AML-193 (cell line): ENCODE data around the gene INHA.

Experiments
- DNase-seq, 2 experiments: peaks; one replicate each; lab custom pipeline; 2025; lab: John Stamatoyannopoulos, UW

The INHA gene

DNA sequence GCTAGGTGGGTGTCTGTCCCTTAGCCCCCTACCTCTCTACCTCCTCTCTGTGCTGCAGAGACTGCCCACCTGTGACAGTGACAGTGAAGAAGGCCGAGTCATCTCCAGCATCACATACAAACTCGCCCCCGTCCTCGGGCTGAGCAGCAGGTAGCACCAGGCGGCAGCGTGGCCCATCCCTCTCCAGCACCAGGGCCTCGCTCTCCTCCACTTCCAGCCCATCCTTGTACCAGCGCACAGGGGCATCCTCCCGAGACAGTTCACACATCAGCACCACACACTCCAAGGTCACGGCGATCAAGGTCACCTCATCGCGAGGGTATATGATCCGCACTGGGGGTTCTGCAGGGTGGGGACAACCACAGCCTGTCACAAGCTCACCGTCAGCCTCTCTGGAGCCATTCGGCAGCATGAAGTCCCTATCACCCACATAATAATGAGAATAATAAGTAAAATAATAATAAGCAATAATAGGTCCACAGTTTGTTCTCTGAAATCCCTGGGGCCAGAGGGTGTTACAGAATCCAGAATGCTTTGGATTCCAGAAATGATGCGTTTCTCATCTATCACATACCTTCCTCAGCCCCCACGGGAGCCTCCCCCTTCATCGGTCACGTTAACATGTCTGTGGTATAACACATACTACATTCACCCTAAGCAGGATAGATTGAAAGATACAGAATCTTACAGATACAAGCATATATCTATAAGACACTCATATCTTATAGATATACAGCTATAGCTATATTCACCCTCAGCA lies 12.8 kb upstream of the INHA start:
- no peak for DNase-seq

DNA sequence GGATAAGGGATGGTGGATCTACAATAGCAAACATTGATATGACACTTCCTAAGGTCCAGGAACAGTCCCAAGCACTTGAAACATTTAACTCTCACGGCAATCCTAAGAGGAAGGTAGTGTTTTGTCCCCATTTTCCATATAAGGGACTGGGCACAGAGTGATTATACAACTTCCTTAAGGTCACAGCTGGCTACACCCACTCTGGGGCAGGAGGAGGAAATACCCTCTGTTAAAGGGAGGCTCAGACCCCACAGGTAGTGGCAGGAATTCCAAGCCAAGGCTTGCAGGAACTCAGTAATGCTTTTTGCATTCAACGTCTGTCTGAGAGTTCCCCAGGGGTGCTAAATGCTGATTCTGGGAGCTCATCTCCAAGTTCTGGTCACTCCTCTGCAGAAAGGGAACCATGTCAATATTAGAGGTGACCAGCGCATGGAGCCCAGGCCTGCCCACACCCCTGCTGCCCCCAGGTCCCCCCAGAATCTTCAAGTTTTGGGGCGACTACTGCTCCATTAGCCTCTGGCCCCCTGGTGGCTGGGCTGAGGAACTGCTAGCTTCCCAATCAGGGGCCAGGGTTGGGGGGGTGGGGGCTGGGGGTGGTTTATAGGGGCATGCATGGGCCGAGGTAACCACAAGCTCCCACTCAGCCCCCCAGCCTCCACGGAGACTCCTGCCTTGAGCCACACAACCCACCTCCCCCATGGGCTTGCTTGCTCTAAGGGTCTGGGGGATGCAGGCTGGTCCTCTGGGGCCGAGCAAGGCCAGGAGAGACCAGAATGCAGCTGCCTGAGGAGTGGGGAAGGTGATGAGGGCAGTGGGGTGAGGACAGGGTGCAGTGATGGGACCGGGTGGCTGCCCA lies 11.8 kb upstream of the INHA start:
- DNase-seq = no peak

DNA sequence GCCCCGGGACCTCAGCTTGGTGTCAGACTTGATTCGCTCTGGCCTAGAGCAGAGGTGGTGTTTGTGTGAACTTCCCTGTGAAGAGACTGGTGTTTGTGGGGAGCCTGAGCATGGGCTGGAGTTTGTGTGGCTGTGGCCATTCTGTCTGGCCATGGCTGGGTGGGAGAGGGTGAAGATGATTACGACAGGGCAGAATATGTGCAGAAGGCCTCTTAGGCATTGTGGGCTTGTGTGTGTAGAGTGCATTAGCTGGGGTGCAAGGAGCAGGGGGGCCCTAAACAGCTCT lies 11.3 kb upstream of the INHA start:
- DNase-seq = no peak

DNA sequence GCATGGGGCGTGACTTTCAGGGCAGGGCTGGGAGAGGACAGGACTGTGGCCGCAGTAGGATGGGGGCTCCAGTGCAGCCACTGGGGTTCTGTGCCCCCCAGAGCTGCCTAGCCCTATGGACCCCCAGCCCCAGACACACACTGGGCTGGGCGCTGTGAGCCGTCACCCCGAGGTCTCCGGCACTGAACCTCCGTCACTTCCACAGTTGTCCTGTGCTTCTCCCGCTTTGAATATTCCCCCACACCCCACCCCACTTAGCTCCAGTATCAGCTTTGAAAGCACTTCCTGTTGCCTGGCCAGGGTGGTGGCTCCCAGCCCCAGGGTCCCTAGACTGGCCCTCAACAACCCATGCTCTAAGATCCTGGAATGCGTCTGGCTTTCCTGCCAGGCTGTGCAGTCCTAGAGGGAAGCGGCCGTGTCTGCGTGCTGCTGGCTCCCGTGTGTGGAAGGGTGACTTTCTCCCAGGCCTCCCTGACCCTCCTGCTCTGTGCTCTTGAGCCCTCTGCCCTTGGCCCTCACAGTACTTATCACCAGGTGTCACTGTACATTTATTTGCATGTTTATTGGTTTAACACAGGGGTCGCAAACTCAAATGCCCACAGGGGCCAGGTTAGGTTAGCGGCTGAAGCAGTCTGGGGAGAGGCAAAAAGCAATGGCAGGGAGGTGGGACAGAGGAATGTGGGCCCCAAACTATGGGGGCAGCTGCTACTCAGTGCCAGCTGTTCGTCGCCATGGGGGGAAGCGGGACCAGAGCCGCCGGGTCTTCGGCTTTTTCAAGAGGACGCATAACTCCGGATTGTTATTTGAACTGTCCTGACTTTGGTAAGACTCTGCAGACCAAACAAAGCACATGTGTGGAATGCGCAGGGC lies 10.7 kb upstream of the INHA start:
- DNase-seq = no peak

DNA sequence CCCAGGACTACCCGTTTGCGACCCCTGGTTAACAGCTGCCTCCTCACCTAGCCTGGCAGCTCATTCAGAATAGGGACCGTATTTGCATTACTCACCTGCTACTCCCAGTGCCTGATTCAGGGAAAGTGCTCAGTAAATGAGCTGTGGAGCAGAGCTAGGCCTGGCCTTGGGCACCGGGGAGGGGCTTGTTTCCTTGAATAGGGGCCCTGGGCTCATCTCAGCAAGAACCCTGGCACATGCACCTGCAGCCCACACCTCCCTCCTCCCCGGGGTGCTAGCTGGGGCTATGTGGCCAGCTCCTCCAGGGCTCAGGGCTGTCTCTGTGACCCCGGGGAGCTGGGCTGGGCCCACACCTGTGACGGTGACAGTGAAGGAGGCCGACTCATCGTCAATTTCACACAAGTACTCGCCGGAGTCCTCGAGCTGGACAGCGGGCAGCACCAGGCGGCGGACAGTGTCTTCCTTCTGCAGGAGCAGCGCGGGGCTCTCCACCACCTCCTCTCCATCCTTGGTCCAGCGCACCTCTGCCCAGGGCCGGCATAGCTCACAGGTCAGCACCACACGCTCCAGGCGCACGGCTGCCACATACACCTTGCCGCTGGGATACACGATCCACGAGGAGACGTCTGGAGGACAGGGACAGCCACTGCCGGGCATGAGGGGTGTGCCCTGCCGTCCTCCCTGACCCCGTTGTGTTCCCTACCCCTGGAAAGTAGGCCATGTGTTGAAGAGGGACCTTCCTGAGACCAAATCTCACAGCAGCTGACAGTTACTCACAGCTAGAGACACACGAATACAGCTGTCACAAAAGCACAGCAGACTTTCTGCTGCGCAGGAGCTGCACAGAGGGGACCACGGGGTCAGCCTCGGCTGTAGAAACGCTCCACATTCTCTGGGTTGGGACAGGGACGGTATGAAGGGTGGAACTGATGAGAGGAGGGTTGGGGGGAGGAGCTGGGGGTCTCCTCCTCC lies 9.8 kb upstream of the INHA start:
- no peak for DNase-seq

DNA sequence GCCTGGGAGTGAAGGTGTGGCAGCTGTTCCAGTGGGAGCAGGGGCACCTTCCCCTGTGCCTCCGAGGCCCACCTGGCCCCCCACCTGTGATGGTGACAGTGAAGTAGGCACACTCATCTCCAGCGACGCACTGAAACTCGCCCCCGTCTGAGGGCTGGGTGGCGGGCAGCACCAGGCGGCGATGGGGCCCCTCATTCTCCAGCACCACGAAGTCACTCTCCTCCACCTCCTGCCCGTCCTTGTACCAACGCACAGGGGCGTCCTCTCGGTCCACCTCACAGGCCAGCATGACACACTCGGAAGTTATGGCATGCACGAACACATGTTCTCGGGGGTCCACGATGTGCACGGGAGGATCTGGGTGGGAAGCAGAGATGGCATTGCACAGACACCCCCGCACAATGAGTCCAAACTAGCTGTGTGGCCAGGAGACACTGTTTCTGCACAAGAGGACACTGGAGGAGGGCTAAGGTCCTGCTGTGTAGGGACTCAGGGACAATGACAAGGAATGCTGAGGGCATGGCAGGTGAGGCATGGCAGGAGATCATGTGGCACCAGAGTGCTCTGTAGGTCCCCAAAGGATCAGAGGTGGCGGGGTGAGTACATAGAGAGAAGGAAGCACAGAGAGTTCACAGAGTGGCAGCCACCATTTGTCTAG lies 8.7 kb upstream of the INHA start:
- no peak for DNase-seq

DNA sequence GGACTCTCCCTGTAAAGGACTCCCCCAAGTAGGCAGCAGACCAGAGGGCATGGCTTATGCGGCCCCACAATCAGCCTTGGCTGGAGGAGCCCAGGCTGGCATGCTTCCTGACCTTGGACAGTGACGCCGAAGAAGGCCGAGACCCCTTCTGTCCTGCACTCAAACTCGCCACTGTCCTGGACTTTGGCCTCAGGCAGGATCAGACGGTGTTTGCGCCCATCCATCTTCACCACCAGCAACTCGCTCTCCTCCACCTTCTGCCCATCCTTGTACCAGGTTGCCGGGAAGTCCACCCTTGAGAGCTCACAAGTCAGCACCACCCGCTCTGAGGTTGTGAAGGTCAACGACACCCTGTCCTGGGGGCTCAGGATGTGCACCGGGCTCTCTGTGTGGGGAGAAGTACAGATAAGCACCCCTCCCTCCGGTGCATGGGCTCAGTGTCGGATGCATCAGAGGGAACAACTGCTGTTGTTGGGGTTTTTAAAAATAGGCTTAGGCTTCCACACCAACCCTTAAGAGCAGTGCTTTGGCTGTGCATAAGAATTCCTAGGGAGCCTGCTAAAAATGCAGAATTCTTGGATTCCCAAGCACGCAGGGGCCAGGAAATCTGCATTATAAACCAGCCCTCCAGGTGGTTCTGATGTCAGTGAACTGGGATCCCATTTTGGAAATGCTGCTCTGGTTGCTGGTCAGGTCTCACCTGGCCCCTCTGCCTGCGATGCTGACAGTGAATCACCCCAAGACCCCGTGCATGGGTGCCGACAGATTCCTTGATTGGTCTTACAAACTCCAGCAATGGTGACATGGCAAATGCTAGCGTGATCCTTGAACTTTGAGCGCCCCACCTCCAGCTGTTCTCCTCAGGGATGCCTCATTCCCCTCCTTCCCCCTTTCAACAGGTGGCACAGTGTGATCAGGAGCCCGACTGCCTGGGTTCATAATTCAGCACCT lies 6.7 kb upstream of the INHA start:
- no peak for DNase-seq

DNA sequence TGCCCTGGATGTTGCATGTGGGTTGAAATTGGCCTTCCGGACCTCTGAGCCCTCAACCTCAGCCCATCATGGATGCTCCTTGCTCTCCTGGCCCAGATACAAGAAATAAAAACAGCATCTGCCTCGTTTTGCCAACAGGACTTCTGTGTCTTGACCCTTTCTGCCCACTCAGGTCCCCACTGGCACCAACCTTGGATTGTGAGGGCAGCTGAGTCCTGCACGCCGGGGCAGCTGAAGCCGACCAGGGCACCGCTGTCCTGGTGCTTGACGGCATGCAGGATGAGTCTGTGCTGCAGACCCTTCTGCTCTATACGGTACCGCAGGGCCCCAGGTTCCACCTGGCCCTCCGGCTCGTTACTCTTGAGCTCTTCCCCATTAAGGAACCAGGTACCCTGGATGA lies 5.5 kb upstream of the INHA start:
- no peak for DNase-seq

DNA sequence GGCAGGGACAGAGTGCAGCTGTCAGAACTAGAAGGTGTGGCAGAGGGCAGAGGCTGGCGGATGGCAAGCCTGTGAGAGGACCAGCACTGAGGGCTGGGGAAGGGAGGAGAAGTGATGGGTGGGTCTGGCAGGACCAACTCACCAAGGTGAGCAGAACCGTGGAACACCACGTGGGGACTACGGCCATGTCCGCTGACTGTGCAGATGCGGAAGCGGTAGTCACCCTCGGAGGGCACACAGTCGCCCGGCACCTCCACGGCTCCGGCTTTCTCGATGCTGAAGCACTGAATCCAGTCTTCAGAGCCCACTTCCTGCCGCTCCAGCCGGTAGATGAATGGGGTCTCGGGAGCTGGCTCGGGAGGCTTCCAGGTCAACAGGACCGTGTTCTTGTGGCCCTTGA lies 5.0 kb upstream of the INHA start:
- no peak for DNase-seq

DNA sequence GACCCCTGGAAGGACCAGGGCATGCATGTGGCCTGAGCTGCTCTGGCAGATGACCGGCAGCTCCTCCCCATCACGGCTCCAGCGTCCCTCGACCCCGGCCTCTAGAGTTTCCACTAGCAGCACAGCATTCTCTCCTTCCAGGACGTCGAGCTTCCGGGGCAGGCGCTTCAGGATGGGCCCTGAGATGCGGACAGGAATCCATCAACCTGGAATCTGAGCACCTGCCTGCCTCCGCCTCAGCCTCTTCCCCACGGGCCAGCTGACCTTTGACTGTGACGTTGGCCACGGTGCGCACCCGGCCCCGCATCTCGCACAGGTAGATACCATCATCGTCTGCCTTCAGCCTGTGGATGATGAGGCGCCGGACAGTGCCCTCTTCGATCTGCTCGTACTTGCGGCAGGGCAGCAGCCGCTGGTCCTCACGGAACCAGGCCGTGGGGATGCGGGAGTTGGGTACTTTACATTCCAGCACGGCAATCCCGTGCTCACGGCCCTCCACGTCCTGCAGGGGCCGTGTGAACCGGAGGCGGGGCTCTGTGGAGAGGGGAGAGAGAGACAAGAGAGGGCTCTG lies 4.2 kb upstream of the INHA start:
- no peak for DNase-seq

DNA sequence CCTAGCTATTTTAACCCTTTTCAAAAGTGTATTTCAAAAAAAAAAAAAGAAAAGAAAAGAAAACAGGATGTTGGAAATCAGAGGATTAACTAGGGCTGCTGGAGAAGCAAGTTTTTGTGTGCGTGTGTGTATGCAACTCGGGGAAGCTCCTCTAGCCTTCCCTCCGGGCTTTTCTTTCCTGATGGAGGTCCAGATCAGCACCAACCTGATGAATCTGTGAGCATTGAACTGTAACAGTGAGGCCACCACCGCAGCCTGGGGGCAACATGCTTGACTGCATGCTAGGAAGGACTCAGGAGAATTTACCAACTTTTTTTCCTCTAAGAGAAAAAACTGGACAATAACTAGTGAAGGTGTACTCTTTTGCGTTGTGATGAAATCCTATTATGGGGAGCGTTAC lies 3.1 kb upstream of the INHA start:
- no peak for DNase-seq

DNA sequence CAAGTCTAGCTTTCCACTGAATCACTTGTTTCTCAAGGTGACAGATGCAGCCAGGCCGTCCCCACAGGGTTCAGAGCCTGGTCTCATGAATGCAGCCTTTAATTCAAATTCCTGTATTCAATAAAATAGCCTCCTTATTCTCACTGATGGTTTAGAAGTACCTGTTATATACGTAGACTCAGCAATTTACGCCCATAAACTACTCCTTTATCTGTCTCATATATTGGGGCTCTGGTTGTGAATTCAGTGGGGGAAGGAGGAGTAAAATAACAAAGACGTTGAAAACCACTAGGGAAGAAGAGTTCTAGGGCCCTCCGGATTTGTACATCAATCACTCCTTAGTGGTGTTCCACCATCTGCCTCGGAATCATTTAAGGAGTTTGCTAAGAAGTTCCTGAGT lies 2.5 kb upstream of the INHA start:
- DNase-seq = no peak

DNA sequence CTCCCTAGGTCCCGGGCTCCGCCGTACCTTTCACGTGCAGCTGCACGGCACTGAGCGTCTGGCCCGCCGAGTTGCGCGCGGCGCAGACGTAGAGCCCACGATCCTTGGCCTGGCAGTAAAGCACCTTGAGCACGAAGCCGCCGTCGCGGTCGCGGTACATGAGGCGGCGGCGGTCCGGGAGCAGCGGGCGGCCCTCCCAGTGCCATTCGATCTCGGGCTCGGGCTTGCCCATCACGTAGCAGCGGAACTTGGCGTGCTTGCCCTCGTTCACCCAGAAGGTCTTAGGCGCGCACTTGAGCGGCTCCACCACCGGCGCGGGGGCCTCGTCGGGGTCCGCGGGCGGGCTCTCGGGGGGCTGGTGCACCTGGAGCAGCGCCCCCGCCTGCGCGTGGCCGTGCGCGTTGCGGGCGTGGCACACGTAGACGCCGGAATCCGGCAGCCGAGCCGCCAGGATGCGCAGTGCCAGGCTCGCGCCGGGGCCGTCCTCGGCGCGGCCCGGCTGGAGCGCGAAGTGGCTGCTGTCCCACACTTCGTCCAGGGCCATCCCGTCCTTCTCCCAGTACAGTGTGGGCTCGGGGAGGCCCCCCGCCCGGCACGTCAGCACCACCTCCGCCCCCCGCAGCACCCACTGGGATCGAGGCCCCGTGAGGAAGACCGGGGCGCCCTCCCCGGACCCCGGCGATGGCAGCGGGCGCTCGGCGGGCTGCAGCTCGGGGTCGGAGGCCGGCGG lies 1.8 kb upstream of the INHA start:
- DNase-seq = no peak

DNA sequence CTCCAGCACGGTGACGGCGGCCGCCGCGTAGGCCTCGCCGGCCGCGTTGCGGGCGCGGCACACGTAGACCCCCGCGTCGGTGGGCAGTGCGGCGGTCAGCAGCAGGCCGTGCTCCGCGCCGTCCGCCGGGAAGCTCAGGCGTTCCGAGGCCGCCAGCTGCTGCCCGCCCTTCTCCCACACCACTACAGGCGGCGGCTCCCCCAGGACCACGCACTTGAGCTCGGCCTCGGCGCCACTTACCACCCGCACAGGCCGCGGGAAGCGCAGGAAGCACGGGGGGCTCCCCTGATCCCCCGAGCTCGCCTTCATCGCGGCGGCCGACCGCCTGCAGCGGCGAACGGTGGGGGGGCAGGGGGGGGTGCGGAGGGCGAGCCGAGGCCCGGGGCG lies 1.2 kb upstream of the INHA start:
- DNase-seq = no peak

DNA sequence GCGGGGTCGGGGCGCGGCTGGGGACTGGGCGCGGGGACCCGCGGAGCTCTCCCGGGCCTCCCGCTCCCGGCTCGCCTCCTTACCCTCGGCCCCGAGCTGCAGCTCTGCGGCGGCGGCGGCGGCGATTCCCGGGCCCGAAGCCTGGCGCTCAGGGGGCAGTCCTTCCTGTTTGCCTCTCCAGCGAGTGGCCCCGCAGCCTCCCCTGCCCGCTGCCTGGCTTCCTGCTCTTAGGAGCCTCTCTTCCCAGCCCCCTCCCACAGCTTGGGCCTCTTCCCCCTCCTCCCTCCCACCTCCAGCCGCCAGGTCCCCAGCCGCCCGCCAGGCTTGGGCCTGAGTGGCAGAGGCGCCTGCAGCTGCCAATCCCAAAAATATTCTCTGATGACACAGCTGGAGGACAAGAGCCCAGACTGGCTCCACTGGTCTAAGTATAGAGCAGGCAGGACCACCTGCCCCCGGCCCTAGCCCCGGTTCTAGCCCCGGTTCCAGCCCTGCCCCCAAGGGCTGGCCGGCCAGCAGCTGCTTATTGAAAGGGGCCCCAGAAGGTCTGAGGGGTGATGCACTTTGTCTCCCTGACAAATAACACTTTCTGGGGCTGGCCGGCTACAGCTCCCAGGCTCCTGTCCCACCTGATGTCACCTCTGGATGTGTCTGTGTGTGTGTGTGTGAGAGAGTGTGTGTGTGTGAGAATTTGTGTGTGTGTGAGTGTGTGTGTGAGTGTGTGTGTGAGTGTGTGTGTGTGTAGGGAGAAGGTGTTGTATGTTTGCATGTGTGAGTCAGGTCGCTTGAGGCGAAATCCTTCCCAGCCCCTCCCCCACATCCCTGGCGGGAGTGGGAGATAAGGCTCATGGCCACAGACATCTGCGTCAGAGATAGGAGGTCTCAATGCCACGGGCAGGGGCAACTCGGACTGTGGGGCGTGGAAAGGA lies 536 bp upstream of the INHA start, which contains the start of gene OBSL1:
Gene OBSL1, minus strand, starts transcription at position 229 of the 926 bp plus-strand sequence. CDS start 307 bp downstream, outside the sequence.
- DNase-seq = no peak

DNA sequence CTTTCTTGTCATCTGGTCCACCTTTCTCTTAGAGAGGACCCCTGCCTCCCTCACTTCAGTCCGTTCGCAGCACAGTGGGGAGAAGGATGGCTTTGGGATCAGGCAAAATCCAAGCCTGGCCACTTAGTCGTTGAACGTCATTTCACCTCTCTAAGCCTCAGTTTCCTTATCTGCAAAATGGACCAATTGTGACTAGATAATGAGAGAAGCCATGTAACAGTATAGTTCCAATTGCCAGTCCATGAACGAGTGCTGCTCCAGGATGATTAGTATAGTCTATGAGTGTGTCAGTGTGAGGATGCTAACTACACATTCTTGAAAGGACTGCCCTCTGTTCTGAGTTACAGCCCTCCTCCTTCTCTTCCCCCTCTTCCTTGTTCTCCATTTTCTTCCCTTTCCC lies 1.1 kb downstream of the INHA start:
- DNase-seq = peak in 1 of 2 experiments; percentile 25

DNA sequence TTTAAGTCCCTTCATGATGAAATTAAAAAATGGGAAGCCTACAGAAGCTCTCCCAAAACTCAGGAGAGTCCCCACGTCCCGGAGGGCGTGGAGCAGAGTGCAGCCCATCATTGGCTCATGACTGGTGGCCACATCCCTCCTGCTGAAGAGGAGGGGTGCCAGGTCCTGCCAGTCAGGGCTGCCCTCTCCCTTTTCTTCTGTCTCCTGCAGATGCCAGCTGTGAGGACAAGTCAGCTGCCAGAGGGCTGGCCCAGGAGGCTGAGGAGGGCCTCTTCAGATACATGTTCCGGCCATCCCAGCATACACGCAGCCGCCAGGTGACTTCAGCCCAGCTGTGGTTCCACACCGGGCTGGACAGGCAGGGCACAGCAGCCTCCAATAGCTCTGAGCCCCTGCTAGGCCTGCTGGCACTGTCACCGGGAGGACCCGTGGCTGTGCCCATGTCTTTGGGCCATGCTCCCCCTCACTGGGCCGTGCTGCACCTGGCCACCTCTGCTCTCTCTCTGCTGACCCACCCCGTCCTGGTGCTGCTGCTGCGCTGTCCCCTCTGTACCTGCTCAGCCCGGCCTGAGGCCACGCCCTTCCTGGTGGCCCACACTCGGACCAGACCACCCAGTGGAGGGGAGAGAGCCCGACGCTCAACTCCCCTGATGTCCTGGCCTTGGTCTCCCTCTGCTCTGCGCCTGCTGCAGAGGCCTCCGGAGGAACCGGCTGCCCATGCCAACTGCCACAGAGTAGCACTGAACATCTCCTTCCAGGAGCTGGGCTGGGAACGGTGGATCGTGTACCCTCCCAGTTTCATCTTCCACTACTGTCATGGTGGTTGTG lies 2.6 kb downstream of the INHA start:
- DNase-seq = no peak
